GM12878 (cell line): ENCODE data around the gene KREMEN2. TPM values are rescaled to one million over a fixed set of nuclear protein-coding genes. Genes with fewer than 3 reads are reported as not detected.

ENCODE experiments used
- ATAC-seq: fragments of 200-7000 bp; cut with Tn5 transposase; 3 replicates; pipeline ENCODE4 v1.9.1; 2020; ENCODE audit warnings: mild to moderate bottlenecking, moderate library complexity
- BruUV-seq: library from RNA; stranded (reverse); fragments of 400-500 nt; replicated peaks from 2 replicates; lab custom pipeline; 2021; lab: Mats Ljungman, UMichigan
- CTCF ChIA-PET: fragments of 300-600 bp; sonication (Branson Sonifier 250); formaldehyde crosslinking; extraction: SDS; loops from one replicate; lab custom pipeline; 2021; ENCODE audit warnings: inconsistent platforms; lab: Yijun Ruan, JAX
- POLR2A ChIA-PET: fragments of 350-600 bp; formaldehyde crosslinking; extraction: SDS; loops from one replicate; lab custom pipeline; 2021; ENCODE audit warnings: inconsistent platforms; lab: Charles Lee
- RAD21 ChIA-PET: fragments of 300-600 bp; sonication (Branson Sonifier 250); formaldehyde crosslinking; loops from one replicate; lab custom pipeline; 2023; ENCODE audit warnings: antibody characterized with exemption; ENCODE audit not compliant: unreplicated experiment; lab: Charles Lee
- SMC1A ChIA-PET: fragments of 300-600 bp; sonication (Branson Sonifier 250); formaldehyde crosslinking; loops from one replicate; lab custom pipeline; 2023; ENCODE audit not compliant: unreplicated experiment, uncharacterized antibody; lab: Charles Lee
- DNase-seq: peaks from one replicate; pipeline ENCODE4 v3.0.0-alpha.2; 2011; ENCODE audit warnings: low read depth, low spot score
- FAIRE-seq: peaks from 3 replicates; lab custom pipeline; 2011; peaks lifted over from hg19 to GRCh38; lab: Jason Lieb, UNC
- H2AFZ ChIP-seq: 2 replicates; pipeline ENCODE4 v1.6.0; 2011; ENCODE audit warnings: low read depth, low read length, control low read depth; ENCODE audit not compliant: control insufficient read depth
- H3K27ac ChIP-seq: 2 replicates; pipeline ENCODE4 v1.5.1; 2011; ENCODE audit warnings: control low read depth; ENCODE audit not compliant: control insufficient read depth, insufficient read depth
- H3K27me3 ChIP-seq, 2 experiments: replicated peaks in 1 of 2; 2 replicates each; pipeline versions ENCODE4 v1.6.0 to v1.6.1; 2011; ENCODE audit warnings: low read length in 1 of 2; ENCODE audit not compliant: control insufficient read depth in 2 of 2, insufficient read depth in 2 of 2
- H3K36me3 ChIP-seq, 2 experiments: 2 replicates each; pipeline ENCODE4 v1.5.1; 2011; ENCODE audit warnings: low read length in 1 of 2; ENCODE audit not compliant: control insufficient read depth in 2 of 2, insufficient read depth in 2 of 2
- H3K4me1 ChIP-seq: 2 replicates; pipeline ENCODE4 v1.6.1; 2011; ENCODE audit warnings: mild to moderate bottlenecking, low read length, moderate library complexity, mixed read lengths; ENCODE audit not compliant: control insufficient read depth, insufficient read depth
- H3K4me2 ChIP-seq: 2 replicates; pipeline ENCODE4 v1.6.0; 2011; ENCODE audit warnings: control low read depth; ENCODE audit not compliant: control insufficient read depth, insufficient read depth
- H3K4me3 ChIP-seq: fragments of 200-600 bp; sonication (generic); 2 replicates; pipeline ENCODE4 v1.5.1; 2016
- H3K79me2 ChIP-seq: 2 replicates; pipeline ENCODE4 v1.6.0; 2011; ENCODE audit warnings: low read length; ENCODE audit not compliant: control insufficient read depth, insufficient read depth
- H3K9ac ChIP-seq: 2 replicates; pipeline ENCODE4 v1.8.0; 2011; ENCODE audit warnings: low read length, control low read depth, mixed read lengths; ENCODE audit not compliant: control insufficient read depth, insufficient read depth
- H3K9me3 ChIP-seq: replicated peaks from 3 replicates; pipeline ENCODE4 v1.5.1; 2011; ENCODE audit warnings: mild to moderate bottlenecking, low read length; ENCODE audit not compliant: control insufficient read depth, insufficient read depth
- H4K20me1 ChIP-seq: 2 replicates; pipeline ENCODE4 v1.6.0; 2011; ENCODE audit not compliant: control insufficient read depth, insufficient read depth
- JUNB ChIP-seq: IDR thresholded peaks from 2 replicates; pipeline ENCODE4 v1.6.1; 2016; ENCODE audit warnings: antibody characterized with exemption, mild to moderate bottlenecking
- MEF2B ChIP-seq: fragments of 450-650 bp; IDR thresholded peaks from 2 replicates; pipeline ENCODE4 v1.6.1; 2018; ENCODE audit warnings: mild to moderate bottlenecking, moderate library complexity; ENCODE audit not compliant: partially characterized antibody, poor library complexity, severe bottlenecking
- MYC ChIP-seq: IDR thresholded peaks from 2 replicates; pipeline ENCODE4 v1.6.1; 2011; ENCODE audit warnings: mild to moderate bottlenecking, low read length, moderate library complexity, inconsistent platforms; ENCODE audit not compliant: insufficient read depth, insufficient replicate concordance, insufficient read length, severe bottlenecking
- PAX5 ChIP-seq: IDR thresholded peaks from 2 replicates; pipeline ENCODE4 v1.6.1; 2011; ENCODE audit warnings: low read depth, low read length, borderline replicate concordance
- TCF12 ChIP-seq: IDR thresholded peaks from 2 replicates; pipeline ENCODE4 v1.6.1; 2011; ENCODE audit warnings: low read depth, mild to moderate bottlenecking, low read length
- YY1 ChIP-seq: IDR thresholded peaks from 2 replicates; pipeline ENCODE4 v1.6.1; 2011; ENCODE audit warnings: low read depth, mild to moderate bottlenecking, low read length
- ZNF24 ChIP-seq: fragments of 450-650 bp; IDR thresholded peaks from 2 replicates; pipeline ENCODE4 v1.6.1; 2017; ENCODE audit warnings: antibody characterized with exemption, mild to moderate bottlenecking
- WGBS: methylation state at CpG from one replicate; pipeline ENCODE4 v1.1.6; 2016; ENCODE audit warnings: low lambda C conversion rate; ENCODE audit not compliant: insufficient replicate concordance, insufficient coverage; ENCODE audit errors: missing lambda C conversion rate; 5-methylcytosine and 5-hydroxymethylcytosine counted together
- in situ Hi-C: fragments of 300-500 bp; cut with MboI; formaldehyde crosslinking; loops from 9 replicates; pipeline ENCODE4 v1.14.3; 2018; ENCODE audit warnings: mixed read lengths
- intact Hi-C: fragments of 100-400 bp; cut with micrococcal nuclease; formaldehyde crosslinking; loops from one replicate; pipeline ENCODE4 v1.14.2; 2022; ENCODE audit not compliant: unreplicated experiment
- polyA plus RNA-seq, 11 experiments: library from polyadenylated mRNA; depleted of rRNA in 4 of 11; unstranded in 6 of 11; stranded (reverse) in 5 of 11; fragments of >200 nt; fragmentation: Nextera tagmentation in 4 of 11; fragmentation: Illumina TruSeq in 1 of 11; extraction: Ambion mirVana in 4 of 11; extraction: Trizol in 1 of 11; gene quantifications; 1 replicate in 1 of 11; 2 replicates in 10 of 11; pipeline versions ENCODE4 v1.2.1 to v1.2.3, GENCODE V29; 2011 to 2016; ENCODE audit warnings: inconsistent platforms in 2 of 11, missing spikeins in 2 of 11, low read depth in 1 of 11
- total RNA-seq, 4 experiments: library from RNA; depleted of rRNA in 3 of 4; stranded (reverse); fragments of >200 nt in 3 of 4; fragmentation: Illumina TruSeq in 1 of 4; extraction: Trizol in 1 of 4; gene quantifications; 2 replicates each; pipeline versions ENCODE4 v1.2.1 to v1.2.3, GENCODE V29; 2013 to 2021
- TF ChIP-seq, protein P1 (sequence below): IDR thresholded peaks from 2 replicates; pipeline ENCODE4 v1.6.1; 2011; ENCODE audit warnings: low read depth, mild to moderate bottlenecking, low read length, moderate library complexity, borderline replicate concordance; ENCODE audit errors: extremely low read depth

KREMEN2 gene
- total and polyA plus RNA-seq, 10 of the 15 experiments (the other 5 are each of a cell fraction or from before 2014, with no cell fraction given), result 0.06 to 3.7 (median 0.83) TPM; not detected in 2

DNA sequence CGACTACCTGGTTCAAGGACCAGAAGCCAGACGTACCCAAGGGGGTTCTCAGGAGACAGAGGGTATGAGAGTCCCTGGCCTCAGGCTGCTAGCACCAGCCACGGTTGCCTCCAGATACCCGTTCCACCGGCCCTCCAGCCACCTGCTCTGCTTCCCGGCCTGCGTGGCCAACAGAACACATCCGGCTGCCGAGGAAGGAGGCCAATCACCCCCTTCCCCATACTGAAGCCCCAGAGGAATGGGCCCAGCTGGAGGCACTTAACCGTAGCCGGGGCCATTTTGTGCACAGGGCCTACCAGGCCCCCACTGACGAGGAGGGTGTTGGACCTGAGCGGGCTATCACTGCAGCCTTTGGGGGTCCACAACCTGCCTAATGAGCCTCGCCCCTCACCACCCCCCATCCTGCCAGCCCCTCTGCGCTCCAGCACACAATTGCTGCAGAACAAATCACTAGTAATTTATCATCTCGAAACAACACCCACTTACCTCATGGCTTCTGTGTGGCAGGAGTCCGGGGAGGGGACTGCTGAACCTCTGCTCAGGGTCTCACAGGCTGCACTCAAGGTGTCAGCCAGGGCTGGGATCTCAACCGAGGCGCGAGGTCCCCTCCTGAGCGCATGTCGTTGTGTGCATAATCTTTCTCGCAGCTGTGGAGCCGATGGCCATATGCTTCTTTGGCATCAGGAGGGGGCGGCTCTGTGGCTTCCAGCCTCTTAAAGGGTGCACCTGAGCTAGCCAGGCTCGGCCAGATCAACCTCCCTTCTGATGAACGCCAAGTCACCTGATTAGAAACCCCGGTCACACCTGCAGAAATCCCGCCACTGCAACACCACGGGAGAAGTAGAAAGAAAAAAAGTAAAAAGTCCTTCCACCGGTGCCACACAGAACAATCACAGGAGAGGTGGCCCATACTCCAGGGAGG is 10.1 kb upstream of the KREMEN2 start:
- Histone ChIP-seq H3K4me3 (no peak overlapping the region), H3K27ac (no peak overlapping the region), H3K9me3 (no peaks in the 10 kb centered on the region), H3K27me3 (no peaks in the 10 kb centered on the region), H3K9ac (no peak overlapping the region), H3K4me1 (peaks cover 17% of the 10 kb centered on the region), H4K20me1 (no peaks in the 10 kb centered on the region)
- RAD21 ChIA-PET, result no interaction called here
- SMC1A ChIA-PET, result no interaction called here
- in situ Hi-C loops, result no loop called here
- FAIRE-seq, result no peak
- TF ChIP-seq JUNB, result no peak
- TF ChIP-seq TCF12, result 0 out of 2 replicates have a peak, but pooled peaks have one; percentile 38
- TF ChIP-seq, protein P1, sequence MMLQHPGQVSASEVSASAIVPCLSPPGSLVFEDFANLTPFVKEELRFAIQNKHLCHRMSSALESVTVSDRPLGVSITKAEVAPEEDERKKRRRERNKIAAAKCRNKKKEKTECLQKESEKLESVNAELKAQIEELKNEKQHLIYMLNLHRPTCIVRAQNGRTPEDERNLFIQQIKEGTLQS, result no peak
- peak; percentile 34; the same call in 1 of the 2 replicates for TF ChIP-seq PAX5
- TF ChIP-seq MYC, result no peak
- peak; percentile 63 for TF ChIP-seq YY1
- TF ChIP-seq ZNF24, result no peak
- peak; percentile 31 for TF ChIP-seq MEF2B
- TF ChIP-seq, all 136 proteins: peak for 4
- intact Hi-C loops, result no loop called here
- POLR2A ChIA-PET, result no interaction called here
- Histone ChIP-seq H2AFZ (no peak overlapping the region; the same call in 1 of the 2 replicates), H3K36me3 (no peaks in the 10 kb centered on the region), H3K4me2 (no peak overlapping the region), H3K79me2 (no peaks in the 10 kb centered on the region)
- BruUV-seq, result no TSS peak
- CTCF ChIA-PET, result interaction anchor here (1.5 to 2.4 kb wide), 3 partner anchors 16 to 29 kb away, joined by 4 to 6 read pairs (median 5); no protein-coding TSS in a partner anchor
- DNase-seq (no peak), ATAC-seq (peak; percentile 49)
- 14% methylated on average over 31 of the region's 31 CpGs for WGBS
